ENCODE results near the gene FKBP5. TPM values are rescaled to one million over a fixed set of nuclear protein-coding genes. Genes with fewer than 3 reads are reported as not detected.

The FKBP5 gene
- polyA plus RNA-seq, 2 of the 4 experiments (the other 2 are of a cell fraction), result 8.4 to 11.7 TPM

DNA sequence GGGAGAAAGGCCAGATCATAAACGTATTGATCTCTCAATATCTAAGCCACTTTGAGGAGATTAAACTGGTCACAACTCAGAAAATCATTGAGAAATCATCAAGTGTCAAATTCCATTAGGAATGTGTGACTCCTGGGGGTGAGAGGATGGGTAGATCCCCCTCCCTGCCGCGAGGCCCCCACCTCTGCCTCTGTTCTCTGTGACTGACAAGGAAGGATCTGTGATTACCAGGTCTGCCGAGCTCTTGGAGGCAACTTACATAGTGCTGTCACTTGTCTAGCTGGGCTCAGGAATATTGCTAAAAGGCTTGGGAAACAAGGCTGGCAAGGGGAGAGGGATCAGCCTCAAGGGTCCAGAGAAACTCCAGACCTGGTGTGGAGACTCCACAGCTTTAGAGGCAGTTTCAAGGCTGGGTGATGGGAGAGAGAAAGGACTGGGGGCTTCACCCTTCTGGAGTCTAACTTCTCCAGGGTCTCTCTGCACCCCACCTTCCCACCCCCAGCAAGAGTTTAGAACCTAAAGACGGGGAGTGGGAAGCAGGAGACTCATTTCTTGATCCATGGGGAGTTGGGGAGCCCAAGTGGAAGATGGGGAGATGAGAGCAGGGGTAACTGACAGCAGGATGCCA is 36.5 kb upstream of the FKBP5 start:
- FAIRE-seq (no peak), DNase-seq (ENCODE audit: low read depth in 1 of 2, low spot score in 1 of 2) (no peak), ATAC-seq (no peak)
- peak overlapping the region; percentile 98 to 99; a peak in 4 of 6 replicates for H3K27ac ChIP-seq
- no peaks in the 10 kb centered on the region for H3K9me3 ChIP-seq
- TF ChIP-seq CEBPB (IDR thresholded peaks at IDR 0.05), result no peak
- TF ChIP-seq FOXS1 (CRISPR knock-in tag; IDR thresholded peaks at IDR 0.05), result no peak
- TF ChIP-seq JUNB (IDR thresholded peaks at IDR 0.05), result no peak
- no peak for TF ChIP-seq NPAS2 (CRISPR knock-in tag; IDR thresholded peaks at IDR 0.05; ENCODE audit: borderline replicate concordance)
- TF ChIP-seq, protein P1, sequence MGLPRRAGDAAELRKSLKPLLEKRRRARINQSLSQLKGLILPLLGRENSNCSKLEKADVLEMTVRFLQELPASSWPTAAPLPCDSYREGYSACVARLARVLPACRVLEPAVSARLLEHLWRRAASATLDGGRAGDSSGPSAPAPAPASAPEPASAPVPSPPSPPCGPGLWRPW (IDR thresholded peaks at IDR 0.05), result no peak
- no peak for TF ChIP-seq TP53 (CRISPR knock-in tag; IDR thresholded peaks at IDR 0.05)
- TF ChIP-seq CBX2 (IDR thresholded peaks at IDR 0.05; ENCODE audit: borderline replicate concordance, low read depth), result no peak
- TF ChIP-seq ZNF302 (CRISPR knock-in tag; IDR thresholded peaks at IDR 0.05), result no peak
- TF ChIP-seq RFX5 (IDR thresholded peaks at IDR 0.05), result no peak
- no peak for TF ChIP-seq ZFP36 (IDR thresholded peaks at IDR 0.05; ENCODE audit: borderline replicate concordance, partially characterized antibody)
- no peak for TF ChIP-seq POLR2AphosphoS2 (conservative IDR thresholded peaks at IDR 0.05; ENCODE audit: low read length)
- TF ChIP-seq KDM5A (IDR thresholded peaks at IDR 0.05), result no peak
- no peak for TF ChIP-seq ZSCAN20 (CRISPR knock-in tag; IDR thresholded peaks at IDR 0.05)
- no peak for TF ChIP-seq RNF2 (IDR thresholded peaks at IDR 0.05; ENCODE audit: borderline replicate concordance, low read depth)
- TF ChIP-seq, protein P2, sequence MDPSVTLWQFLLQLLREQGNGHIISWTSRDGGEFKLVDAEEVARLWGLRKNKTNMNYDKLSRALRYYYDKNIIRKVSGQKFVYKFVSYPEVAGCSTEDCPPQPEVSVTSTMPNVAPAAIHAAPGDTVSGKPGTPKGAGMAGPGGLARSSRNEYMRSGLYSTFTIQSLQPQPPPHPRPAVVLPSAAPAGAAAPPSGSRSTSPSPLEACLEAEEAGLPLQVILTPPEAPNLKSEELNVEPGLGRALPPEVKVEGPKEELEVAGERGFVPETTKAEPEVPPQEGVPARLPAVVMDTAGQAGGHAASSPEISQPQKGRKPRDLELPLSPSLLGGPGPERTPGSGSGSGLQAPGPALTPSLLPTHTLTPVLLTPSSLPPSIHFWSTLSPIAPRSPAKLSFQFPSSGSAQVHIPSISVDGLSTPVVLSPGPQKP (IDR thresholded peaks at IDR 0.05; ENCODE audit: low read depth, low read length), result no peak
- TF ChIP-seq CHD4 (IDR thresholded peaks at IDR 0.05; ENCODE audit: borderline replicate concordance), result no peak
- ChIA-PET CTCF (interaction anchor here (0.7 to 0.8 kb wide), 2 partner anchors 43 to 141 kb away, joined by 3 to 4 read pairs; no protein-coding TSS in a partner anchor), POLR2A (no interaction called here)
- H3K4me2 ChIP-seq, result peak overlapping the region; percentile 93; the same call in 1 of the 3 replicates
- H3K4me1 ChIP-seq, result peaks cover 58% of the 10 kb centered on the region
- no peak overlapping the region for H3K4me3 ChIP-seq
- WGBS (ENCODE audit: missing lambda C conversion rate), result 71% methylated on average over 5 of the region's 5 CpGs

DNA sequence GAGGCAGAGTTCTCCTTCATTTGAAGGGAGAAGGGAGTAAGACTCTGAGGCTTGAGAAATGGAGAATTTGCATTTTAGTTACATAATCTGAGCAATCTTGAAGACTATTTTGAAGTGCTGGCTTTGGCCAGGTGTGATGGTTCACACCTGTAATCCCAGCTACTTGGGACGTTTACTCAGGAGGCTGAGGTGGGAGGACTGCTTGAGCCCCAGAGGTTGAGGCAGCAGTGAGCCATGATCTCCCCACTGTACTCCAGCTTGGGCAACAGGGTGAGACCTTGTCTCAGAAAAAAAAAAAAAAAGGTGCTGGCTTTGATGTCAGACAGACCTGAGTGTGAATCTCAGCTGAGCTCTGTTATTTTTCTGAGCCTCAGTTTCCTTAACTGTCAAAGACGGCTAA is 35.8 kb upstream of the FKBP5 start:
- H3K9me3 ChIP-seq, result no peaks in the 10 kb centered on the region
- ATAC-seq (no peak), DNase-seq (ENCODE audit: low read depth in 1 of 2, low spot score in 1 of 2) (no peak), FAIRE-seq (no peak)
- no peak overlapping the region for H3K4me2 ChIP-seq
- TF ChIP-seq GATA3 (IDR thresholded peaks at IDR 0.05; ENCODE audit: borderline replicate concordance) (no peak), POLR2AphosphoS2 (conservative IDR thresholded peaks at IDR 0.05; ENCODE audit: low read length) (no peak), TP53 (CRISPR knock-in tag; IDR thresholded peaks at IDR 0.05) (no peak), RARB (CRISPR knock-in tag; IDR thresholded peaks at IDR 0.05) (no peak), ZC3H11A (IDR thresholded peaks at IDR 0.05) (no peak), ZSCAN20 (CRISPR knock-in tag; IDR thresholded peaks at IDR 0.05) (no peak), CHD4 (IDR thresholded peaks at IDR 0.05; ENCODE audit: borderline replicate concordance) (no peak), ZFP36 (IDR thresholded peaks at IDR 0.05; ENCODE audit: borderline replicate concordance, partially characterized antibody) (no peak)
- TF ChIP-seq, protein P3, sequence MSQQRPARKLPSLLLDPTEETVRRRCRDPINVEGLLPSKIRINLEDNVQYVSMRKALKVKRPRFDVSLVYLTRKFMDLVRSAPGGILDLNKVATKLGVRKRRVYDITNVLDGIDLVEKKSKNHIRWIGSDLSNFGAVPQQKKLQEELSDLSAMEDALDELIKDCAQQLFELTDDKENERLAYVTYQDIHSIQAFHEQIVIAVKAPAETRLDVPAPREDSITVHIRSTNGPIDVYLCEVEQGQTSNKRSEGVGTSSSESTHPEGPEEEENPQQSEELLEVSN (IDR thresholded peaks at IDR 0.05; ENCODE audit: borderline replicate concordance, low read depth), result no peak
- peaks cover 51% of the 10 kb centered on the region for H3K4me1 ChIP-seq
- ChIA-PET POLR2A (no interaction called here), CTCF (interaction anchor here (0.7 kb wide), 1 partner anchor 42 kb away, joined by 4 read pairs; no protein-coding TSS in a partner anchor)
- no peak overlapping the region for H3K4me3 ChIP-seq
- H3K27ac ChIP-seq, result peak overlapping the region in 1 of 2 experiments; percentile 99; a peak in 1 of 6 replicates
- 44% methylated on average over 2 of the region's 2 CpGs for WGBS (ENCODE audit: missing lambda C conversion rate)

DNA sequence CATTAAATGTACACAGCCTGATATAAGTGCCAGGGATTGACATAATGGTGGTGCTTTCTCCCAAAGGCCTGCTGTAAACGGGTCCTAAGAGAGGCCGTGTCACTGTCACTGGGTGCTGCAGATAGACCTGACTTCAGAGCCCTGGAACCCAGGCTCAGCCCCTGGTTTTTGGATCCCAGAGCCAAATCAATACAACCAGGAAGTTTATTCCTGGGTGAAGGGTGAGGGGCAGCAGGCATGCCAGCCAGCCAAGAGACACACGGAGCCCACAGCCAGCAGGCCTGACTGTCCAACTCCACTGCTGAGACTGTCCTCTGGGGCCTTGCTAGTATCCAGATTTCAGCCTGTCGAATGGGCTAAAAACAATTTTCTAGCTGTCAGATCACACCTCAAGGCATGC is 35.3 kb upstream of the FKBP5 start:
- no peak for FAIRE-seq
- ChIA-PET POLR2A (no interaction called here), CTCF (no interaction called here)
- H3K9me3 ChIP-seq, result no peaks in the 10 kb centered on the region
- no peak for DNase-seq (ENCODE audit: low read depth in 1 of 2, low spot score in 1 of 2)
- H3K4me2 ChIP-seq, result no peak overlapping the region
- peak overlapping the region; percentile 30 to 99; a peak in 2 of 6 replicates for H3K27ac ChIP-seq
- WGBS (ENCODE audit: missing lambda C conversion rate), result 95% methylated on average over 3 of the region's 4 CpGs
- no peak for ATAC-seq
- H3K4me1 ChIP-seq, result peaks cover 47% of the 10 kb centered on the region
- no peak overlapping the region for H3K4me3 ChIP-seq
- TF ChIP-seq, protein P4, sequence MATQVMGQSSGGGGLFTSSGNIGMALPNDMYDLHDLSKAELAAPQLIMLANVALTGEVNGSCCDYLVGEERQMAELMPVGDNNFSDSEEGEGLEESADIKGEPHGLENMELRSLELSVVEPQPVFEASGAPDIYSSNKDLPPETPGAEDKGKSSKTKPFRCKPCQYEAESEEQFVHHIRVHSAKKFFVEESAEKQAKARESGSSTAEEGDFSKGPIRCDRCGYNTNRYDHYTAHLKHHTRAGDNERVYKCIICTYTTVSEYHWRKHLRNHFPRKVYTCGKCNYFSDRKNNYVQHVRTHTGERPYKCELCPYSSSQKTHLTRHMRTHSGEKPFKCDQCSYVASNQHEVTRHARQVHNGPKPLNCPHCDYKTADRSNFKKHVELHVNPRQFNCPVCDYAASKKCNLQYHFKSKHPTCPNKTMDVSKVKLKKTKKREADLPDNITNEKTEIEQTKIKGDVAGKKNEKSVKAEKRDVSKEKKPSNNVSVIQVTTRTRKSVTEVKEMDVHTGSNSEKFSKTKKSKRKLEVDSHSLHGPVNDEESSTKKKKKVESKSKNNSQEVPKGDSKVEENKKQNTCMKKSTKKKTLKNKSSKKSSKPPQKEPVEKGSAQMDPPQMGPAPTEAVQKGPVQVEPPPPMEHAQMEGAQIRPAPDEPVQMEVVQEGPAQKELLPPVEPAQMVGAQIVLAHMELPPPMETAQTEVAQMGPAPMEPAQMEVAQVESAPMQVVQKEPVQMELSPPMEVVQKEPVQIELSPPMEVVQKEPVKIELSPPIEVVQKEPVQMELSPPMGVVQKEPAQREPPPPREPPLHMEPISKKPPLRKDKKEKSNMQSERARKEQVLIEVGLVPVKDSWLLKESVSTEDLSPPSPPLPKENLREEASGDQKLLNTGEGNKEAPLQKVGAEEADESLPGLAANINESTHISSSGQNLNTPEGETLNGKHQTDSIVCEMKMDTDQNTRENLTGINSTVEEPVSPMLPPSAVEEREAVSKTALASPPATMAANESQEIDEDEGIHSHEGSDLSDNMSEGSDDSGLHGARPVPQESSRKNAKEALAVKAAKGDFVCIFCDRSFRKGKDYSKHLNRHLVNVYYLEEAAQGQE (IDR thresholded peaks at IDR 0.05), result no peak
- no peak for TF ChIP-seq MYC (IDR thresholded peaks at IDR 0.05; ENCODE audit: borderline replicate concordance, low read length)
- TF ChIP-seq, protein P2 (IDR thresholded peaks at IDR 0.05; ENCODE audit: low read depth, low read length), result no peak
- no peak for TF ChIP-seq NR3C1 (IDR thresholded peaks at IDR 0.05)
- no peak for TF ChIP-seq ESRRA (IDR thresholded peaks at IDR 0.05; ENCODE audit: borderline replicate concordance, low read length)
- TF ChIP-seq, protein P5, sequence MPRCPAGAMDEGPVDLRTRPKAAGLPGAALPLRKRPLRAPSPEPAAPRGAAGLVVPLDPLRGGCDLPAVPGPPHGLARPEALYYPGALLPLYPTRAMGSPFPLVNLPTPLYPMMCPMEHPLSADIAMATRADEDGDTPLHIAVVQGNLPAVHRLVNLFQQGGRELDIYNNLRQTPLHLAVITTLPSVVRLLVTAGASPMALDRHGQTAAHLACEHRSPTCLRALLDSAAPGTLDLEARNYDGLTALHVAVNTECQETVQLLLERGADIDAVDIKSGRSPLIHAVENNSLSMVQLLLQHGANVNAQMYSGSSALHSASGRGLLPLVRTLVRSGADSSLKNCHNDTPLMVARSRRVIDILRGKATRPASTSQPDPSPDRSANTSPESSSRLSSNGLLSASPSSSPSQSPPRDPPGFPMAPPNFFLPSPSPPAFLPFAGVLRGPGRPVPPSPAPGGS (IDR thresholded peaks at IDR 0.05), result no peak
- TF ChIP-seq ZFP36 (IDR thresholded peaks at IDR 0.05; ENCODE audit: borderline replicate concordance, partially characterized antibody), result no peak
